ENCODE results near the gene GRIN2C.

DNA sequence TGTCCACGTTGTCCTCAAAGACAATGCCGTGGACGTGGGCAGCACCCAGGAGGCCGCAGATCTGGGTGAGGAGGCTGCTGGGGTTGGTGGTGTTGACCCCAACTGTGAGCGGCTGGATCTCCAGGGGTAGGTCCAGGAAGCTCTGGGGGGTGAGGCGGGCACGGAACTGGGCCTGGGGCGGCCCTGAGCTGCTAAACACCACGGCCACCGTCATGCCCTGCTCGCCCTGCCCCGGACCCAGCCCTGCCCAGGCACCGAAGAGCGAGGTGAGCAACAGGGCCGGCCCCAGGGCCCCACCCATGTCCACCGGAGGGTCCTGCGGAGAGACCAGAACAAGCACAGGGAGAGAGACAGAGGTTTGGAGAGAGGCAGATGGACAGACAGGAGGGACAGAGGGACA is 4.9 kb downstream of the GRIN2C start:
- TF ChIP-seq, protein P1, sequence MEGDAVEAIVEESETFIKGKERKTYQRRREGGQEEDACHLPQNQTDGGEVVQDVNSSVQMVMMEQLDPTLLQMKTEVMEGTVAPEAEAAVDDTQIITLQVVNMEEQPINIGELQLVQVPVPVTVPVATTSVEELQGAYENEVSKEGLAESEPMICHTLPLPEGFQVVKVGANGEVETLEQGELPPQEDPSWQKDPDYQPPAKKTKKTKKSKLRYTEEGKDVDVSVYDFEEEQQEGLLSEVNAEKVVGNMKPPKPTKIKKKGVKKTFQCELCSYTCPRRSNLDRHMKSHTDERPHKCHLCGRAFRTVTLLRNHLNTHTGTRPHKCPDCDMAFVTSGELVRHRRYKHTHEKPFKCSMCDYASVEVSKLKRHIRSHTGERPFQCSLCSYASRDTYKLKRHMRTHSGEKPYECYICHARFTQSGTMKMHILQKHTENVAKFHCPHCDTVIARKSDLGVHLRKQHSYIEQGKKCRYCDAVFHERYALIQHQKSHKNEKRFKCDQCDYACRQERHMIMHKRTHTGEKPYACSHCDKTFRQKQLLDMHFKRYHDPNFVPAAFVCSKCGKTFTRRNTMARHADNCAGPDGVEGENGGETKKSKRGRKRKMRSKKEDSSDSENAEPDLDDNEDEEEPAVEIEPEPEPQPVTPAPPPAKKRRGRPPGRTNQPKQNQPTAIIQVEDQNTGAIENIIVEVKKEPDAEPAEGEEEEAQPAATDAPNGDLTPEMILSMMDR (IDR thresholded peaks at IDR 0.05) = no peak
- TF ChIP-seq POLR2AphosphoS5 (IDR thresholded peaks at IDR 0.05) = no peak

Measured in prostate gland (tissue), 2 donors.